ENCODE measurements around the gene KRT16.

GRCh38 chr17:41657176-41657754 lies 44.7 kb upstream of the KRT16 start:
- no peak for TF ChIP-seq POLR2A (IDR thresholded peaks at IDR 0.05; ENCODE audit: low read depth, low read length)
- no peak for TF ChIP-seq POLR2AphosphoS5 (IDR thresholded peaks at IDR 0.05; ENCODE audit: low read depth, low read length)
- no peak for TF ChIP-seq TAF1 (IDR thresholded peaks at IDR 0.05; ENCODE audit: borderline replicate concordance, low read depth, low read length)
